ENCODE data around the gene LGALS3BP.

Gene LGALS3BP

DNA sequence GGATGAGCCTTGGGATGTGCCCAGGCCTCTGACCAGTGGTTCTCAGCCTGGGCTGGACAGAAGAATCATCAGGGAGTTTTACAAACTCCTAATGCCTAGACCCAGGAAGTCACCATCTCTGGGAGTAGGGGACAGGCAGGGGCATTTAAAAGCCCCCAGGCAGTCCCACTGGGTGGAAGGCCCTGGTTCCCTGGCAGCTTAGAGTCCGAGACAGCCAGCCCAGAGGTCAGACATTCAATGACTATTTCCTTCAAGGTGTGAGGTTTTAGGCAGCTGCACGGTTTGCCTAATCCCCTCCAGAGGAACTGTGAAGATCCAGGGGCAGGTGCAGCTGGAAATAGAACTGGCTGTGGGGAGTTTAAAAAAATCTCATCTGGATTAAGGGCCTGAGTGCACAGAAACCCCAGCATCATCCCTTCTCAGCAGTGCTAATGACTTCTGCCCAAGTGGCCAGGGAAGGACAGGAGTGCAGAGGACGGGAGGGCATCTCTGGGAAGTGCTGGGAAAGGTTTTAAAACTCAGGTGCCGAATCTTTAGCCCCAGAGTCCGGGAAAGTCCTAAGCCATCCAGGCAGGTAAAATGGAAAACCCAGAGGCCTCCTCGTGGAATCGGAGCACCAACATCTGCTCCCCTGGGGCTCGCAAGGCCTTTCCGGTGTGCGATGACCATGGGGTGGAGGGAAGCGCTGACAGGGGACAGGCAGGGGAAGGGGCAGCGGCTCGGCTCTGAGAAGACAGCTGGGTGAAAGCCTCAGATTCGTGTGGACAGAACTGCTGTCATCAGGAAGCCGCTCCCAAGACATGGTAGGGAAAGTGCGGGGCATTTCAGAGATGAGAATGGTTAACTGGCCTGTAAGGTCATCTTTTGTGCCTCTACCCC is 1.5 kb upstream of the LGALS3BP start:
- DNase-seq, result no peak

- no peak for DNase-seq
Measured at GRCh38 chr17:78980624-78980972, 875 bp upstream of the LGALS3BP start.

- no peak for DNase-seq
Measured at GRCh38 chr17:78977997-78978973, 1.4 kb downstream of the LGALS3BP start.

- no peak for DNase-seq
Measured at GRCh38 chr17:78977681-78977943, 2.1 kb downstream of the LGALS3BP start.

DNA sequence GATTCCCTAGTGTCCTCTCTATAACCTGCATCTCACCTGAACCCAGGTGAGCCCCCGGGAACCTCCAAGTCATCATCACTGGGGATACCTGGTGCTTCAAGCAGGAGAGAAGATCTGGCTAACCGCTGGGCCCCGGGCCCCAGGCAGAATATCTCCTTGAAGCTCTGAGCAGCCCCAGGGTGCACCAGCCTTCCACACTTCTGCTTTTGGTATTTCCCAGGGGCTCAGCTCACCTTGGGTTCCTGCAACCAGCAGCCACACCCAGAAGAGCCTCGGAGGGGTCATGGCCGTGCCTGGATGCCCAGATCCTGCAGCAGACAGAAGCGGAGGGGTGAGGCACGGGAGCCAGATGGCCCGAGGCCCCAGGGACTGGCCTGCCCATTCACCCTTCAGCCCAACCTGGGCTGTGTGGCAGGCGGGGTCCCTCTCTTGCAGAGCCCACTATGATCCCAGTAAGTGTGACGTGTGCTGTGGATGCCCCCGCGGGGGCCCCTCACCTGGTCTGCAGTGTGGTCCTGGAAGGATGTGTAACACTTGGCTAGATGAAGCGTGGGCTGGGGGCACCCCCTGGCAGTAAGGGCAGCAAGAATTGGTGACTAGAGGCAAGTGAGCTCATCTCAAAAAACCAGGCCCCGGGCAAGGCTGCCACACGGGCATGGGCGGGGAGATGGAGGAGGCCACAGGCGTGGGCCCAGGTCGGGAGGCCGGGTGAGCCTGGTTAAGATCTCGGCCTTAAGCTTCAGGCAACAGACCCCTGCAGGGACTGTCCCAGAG is 2.6 kb downstream of the LGALS3BP start:
- DNase-seq, result no peak

GRCh38 chr17:78974635-78975591 is 4.8 kb downstream of the LGALS3BP start:
- peak in 1 of 5 experiments; percentile 34 for DNase-seq

- DNase-seq, result no peak
Measured at GRCh38 chr17:78973792-78974520, 5.8 kb downstream of the LGALS3BP start.

- no peak for DNase-seq
Measured at GRCh38 chr17:78973196-78973595, 6.5 kb downstream of the LGALS3BP start.

DNA sequence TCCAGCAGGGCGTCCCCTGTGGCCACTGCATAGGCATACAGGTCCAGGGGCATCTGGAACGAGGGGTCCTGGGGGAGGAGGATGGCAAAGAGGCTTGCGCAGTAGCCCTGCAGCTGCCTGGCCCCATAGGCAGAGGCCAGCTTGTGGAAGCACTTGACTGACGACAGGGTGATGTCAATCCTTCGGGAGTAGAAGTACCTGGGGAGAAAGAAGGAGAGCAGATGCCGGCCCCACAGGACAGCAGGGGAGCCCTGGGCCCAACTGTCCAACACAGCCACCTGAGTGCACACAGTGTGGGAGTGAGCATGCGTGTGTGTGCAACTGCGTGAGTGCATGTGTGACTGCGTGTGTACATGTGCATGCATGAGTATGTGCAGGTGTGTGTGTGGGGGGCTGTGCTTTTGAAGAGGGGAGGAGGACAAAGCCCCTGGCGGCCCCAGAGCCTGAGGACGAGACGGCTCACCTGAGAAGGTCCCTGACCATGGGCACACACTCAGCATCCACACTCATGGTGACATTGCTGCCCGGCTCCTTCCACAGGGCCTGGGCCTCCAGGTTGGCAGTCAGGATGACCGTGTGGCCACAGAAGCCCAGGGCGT is 7.1 kb downstream of the LGALS3BP start:
- no peak for DNase-seq

- no peak for DNase-seq
Measured at GRCh38 chr17:78971756-78972506, 7.8 kb downstream of the LGALS3BP start.

- peak; percentile 26 to 74 (median 66) for DNase-seq
Measured at GRCh38 chr17:78970834-78971755, 8.6 kb downstream of the LGALS3BP start.

DNA sequence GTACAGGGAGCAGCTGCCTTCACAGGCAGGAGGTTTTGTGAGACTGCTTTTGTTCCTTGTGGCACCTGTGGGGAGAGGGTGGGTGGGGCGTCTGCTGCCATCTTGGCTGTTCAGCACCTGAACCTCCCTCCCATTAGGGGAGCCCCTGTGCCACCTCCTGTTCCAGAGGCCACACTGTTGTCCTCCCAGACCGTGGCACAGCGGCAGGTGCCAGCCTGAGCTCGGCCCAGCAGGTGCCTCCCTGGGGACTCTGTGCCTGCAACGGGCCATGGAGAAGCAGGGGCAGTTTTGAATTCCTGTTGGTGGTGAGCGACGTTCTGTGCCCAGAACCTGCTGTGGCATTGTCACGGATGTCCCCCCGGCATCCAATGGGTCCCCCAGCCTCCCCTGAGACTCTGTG is 9.9 kb downstream of the LGALS3BP start:
- DNase-seq, result no peak

DNA sequence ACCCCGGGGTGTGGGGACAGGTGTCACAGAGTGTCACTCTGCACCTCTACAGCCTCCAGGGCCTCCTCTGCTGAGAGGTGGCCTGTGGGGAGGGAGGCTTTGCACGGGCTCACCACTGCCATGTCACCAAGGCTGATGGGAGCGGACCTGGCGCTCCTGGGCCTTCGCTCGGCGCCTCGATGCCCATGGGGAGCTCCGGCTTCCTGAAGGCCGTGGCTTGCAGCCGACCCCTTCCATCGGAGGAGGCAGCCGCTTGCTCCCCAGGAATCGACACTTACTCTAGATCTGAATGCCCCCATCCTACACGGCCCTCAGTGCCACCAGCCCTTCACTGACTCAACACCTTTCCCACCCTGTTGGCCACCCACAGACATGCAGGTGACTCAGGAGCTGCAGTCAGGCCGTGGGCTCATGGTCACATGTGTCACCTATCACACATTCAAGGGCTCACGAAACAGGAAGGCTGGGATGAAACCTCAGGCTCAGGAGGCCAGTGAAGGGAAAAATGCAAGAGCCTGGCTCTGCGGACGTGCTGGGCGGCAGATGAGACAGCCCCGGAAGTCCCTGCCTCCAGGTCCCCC is 11.9 kb downstream of the LGALS3BP start:
- no peak for DNase-seq

DNA sequence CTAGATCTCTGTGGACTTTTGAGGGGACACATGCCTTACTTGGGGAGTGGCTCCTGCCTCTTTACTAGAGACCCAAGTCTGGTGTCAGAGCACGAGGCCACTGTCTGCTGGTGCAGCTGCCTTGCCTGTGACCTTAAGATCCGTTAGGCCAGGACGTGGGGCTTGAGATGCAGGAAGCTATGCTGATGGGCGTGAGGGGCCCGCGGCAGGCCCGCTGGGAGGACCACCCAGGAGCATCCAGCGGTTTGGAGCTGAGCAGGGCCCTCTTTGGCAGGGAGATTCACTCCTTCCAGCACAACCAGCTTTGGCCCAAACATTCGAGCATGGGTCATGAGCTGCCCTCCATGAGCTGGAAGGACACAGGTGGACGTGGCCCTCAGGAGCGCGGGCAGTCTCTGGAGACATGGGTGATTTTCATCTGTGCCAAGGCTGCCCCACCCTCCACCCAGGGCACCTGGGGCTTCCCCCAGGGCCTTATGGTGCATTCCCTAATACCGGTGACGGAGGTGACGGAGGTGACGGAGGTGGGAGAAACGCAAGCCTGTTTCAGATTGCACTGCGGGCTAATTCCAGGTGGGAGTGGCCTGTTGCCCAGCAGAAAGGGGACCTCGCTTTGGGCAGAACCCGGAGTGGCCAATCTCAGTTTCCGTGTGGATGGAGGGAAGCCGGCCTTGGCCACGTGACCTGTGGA is 12.7 kb downstream of the LGALS3BP start:
- no peak for DNase-seq

GRCh38 chr17:78966123-78966813 is 13.5 kb downstream of the LGALS3BP start:
- no peak for DNase-seq

DNA sequence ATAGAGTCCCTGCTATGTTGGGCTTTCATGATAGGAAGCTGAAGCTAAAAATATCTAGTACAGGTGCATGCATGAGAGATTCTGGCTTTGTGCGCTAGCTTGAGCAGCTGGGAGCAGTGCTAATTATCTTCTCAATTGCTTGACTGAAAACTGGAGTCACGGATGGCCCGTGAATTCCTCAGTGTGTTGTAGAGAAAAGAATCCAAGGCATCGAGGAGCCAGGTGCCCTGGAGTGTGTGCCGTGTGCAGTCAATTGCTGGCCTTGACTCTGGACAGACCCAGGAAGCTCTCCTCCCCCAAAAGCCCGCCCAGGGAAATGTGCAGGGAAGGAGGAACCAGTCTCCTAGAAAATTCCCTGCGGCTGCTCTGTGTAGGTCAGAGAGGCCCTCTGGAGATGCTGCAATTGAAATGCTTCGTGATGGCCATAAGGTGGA is 14.2 kb downstream of the LGALS3BP start:
- no peak for DNase-seq

GRCh38 chr17:78963378-78963777 is 16.3 kb downstream of the LGALS3BP start:
- DNase-seq, result no peak
